ENCODE measurements around the gene NLE1.

The NLE1 gene

DNA sequence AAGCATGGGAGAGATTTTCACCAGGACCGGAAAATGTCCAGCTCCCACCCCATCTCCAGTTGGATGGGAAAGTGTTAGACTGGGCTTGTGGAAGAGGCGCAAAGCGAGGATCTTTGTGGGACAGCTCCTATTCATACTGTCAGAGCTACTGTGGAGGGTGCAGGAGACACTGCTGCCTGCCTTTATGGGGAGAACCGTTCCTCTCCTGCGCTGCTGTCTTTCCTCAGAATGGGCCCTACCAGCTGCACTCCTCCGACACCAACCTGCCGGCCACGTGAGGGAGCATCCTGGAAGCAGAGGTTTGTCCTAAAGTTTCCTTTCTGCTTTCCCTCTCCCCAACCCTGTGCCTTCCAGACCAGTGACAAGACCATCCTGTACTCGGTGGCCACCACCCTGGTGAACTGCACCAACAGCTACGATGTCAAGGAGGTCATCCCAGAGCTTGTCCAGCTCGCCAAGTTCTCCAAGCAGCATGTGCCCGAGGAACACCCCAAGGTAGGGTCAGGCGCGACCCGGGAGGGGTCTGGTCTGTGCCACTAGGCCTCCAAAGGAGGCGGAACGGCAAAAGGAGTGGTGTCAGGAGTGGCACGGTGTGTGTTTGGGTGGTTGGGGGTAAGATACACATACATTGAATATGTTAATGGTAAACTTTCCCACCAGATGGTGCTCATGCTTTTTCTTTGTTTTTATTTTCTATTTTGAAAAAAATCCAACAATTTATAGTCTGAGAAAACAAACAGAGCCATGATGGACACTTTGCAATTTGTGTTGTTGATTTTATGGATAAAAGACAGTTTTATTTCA lies 29.1 kb upstream of the NLE1 start:
- DNase-seq (ENCODE audit: low read depth) = peak; percentile 13
- H3K4me3 ChIP-seq (ENCODE audit: low read depth, low read length) = no peak overlapping the region
- TF ChIP-seq, protein P1, sequence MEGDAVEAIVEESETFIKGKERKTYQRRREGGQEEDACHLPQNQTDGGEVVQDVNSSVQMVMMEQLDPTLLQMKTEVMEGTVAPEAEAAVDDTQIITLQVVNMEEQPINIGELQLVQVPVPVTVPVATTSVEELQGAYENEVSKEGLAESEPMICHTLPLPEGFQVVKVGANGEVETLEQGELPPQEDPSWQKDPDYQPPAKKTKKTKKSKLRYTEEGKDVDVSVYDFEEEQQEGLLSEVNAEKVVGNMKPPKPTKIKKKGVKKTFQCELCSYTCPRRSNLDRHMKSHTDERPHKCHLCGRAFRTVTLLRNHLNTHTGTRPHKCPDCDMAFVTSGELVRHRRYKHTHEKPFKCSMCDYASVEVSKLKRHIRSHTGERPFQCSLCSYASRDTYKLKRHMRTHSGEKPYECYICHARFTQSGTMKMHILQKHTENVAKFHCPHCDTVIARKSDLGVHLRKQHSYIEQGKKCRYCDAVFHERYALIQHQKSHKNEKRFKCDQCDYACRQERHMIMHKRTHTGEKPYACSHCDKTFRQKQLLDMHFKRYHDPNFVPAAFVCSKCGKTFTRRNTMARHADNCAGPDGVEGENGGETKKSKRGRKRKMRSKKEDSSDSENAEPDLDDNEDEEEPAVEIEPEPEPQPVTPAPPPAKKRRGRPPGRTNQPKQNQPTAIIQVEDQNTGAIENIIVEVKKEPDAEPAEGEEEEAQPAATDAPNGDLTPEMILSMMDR (IDR thresholded peaks at IDR 0.05; ENCODE audit: control insufficient read depth, extremely low read depth, insufficient read depth) = 0 out of 2 replicates have a peak, but pooled peaks have one; percentile 19

DNA sequence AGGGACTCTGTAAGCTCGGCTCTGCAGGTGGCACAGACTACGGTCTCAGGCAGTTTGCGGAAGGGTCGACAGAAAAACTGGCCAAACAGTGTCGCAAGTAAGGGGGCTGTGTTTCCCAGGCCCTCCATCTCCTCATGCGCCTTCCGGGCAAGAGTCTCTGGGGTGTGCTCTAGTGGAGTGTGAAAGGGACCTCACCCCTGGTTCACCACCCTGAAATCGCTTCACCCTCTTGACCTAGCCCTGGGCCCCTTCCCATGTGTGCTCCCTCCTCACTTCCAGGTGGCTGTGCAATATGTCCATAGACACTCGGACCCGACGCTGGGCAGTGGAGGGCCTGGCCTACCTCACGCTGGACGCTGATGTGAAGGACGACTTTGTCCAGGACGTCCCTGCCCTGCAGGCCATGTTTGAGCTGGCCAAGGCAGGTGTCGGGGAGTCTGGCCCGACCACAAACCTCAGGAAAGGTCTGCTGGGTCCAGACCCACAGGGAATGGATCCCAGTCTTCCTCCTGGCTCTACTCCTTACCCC lies 27.8 kb upstream of the NLE1 start:
- TF ChIP-seq, protein P1 (IDR thresholded peaks at IDR 0.05; ENCODE audit: control insufficient read depth, extremely low read depth, insufficient read depth) = no peak
- DNase-seq (ENCODE audit: low read depth) = no peak
- H3K4me3 ChIP-seq (ENCODE audit: low read depth, low read length) = no peak overlapping the region

DNA sequence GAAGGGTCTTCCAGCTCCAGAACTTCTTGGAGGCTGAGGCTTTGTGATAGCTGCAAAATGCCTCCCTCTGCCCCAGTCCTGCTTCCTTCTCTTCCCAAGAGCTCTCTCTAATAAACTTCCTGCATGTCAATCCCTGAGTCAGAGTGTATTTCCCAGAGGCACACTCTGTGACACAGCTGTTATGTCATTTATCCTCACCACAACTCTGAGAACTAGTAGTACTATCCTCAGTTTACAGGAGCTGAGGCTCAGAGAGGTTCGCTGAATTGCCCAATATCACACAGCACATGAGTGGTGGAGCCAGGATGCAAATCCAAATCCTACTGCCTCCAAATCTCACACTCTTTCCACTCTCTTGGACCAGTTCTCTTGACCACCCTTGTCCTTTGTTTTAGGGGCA lies 25.6 kb upstream of the NLE1 start:
- DNase-seq (ENCODE audit: low read depth) = no peak
- TF ChIP-seq, protein P1 (IDR thresholded peaks at IDR 0.05; ENCODE audit: control insufficient read depth, extremely low read depth, insufficient read depth) = no peak
- no peak overlapping the region for H3K4me3 ChIP-seq (ENCODE audit: low read depth, low read length)

DNA sequence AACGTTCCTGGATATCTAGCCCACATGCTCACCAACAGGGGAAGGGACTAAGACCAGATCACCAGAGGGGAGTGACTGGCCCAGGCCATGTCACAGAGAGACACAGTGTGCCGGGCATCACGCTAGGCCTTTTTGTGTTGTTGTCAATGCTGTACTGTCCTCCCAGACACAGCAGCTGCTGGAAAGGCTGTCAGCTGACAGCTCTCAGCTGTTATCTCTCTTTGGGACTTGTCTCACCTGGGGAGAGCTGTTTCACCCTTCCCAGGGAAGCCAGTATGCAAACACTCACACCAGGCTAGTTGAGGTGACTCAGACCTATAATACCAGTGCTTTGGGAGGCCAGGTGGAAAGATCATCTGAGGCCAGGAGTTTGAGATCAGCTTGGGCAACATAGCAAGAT lies 24.9 kb upstream of the NLE1 start:
- TF ChIP-seq, protein P1 (IDR thresholded peaks at IDR 0.05; ENCODE audit: control insufficient read depth, extremely low read depth, insufficient read depth) = no peak
- H3K4me3 ChIP-seq (ENCODE audit: low read depth, low read length) = no peak overlapping the region

DNA sequence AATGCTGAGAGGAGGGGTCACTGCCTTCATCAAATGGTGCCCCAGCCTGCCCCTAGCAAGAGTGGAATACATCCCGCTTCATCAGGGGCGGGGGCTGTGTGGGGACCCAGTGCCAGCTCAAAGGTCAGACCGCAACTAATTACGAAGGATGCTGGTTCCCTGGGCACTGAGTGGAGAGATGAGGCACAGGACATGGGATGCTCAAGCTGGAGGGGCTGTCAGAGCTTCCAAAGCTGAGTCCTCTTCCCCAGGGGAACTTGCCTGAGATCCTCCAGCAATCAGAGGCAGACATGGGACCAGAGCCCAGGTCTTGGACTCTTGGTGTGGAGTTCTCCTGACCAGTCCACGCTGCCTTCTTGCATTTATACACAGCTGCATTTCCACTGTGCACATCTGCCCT lies 24.4 kb upstream of the NLE1 start:
- no peak for DNase-seq (ENCODE audit: low read depth)
- no peak overlapping the region for H3K4me3 ChIP-seq (ENCODE audit: low read depth, low read length)
- TF ChIP-seq, protein P1 (IDR thresholded peaks at IDR 0.05; ENCODE audit: control insufficient read depth, extremely low read depth, insufficient read depth) = no peak

More for the DNA sequence above, 24.9 kb upstream of the NLE1 start:
- DNase-seq (ENCODE audit: low read depth) = no peak

DNA sequence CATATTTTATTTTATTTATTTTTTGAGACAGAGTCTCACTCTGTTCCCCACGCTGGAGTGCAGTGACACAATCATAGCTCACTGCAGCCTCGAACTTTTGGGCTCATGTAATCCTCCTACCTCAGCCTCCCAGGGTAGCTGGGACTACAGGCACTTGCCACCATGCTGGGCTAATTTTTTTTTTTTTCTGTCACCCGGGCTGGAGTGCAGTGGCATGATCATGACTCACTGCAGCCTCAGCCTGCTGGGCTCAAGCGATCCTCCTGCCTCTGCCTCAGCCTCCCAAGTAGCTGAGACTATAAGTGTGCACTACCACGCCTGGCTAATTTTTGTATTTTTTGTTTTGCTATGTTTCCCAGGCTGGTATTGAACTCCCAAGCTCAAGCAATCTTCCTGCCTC lies 22.6 kb upstream of the NLE1 start:
- no peak overlapping the region for H3K4me3 ChIP-seq (ENCODE audit: low read depth, low read length)
- DNase-seq (ENCODE audit: low read depth) = no peak
- TF ChIP-seq, protein P1 (IDR thresholded peaks at IDR 0.05; ENCODE audit: control insufficient read depth, extremely low read depth, insufficient read depth) = no peak
